NCI-H460 (cell line): ENCODE data around the gene MRPS5. TPM values are rescaled to one million over a fixed set of nuclear protein-coding genes. Genes with fewer than 3 reads are reported as not detected.

ENCODE experiments used
- DNase-seq: peaks from one replicate; pipeline ENCODE4 v3.0.0-alpha.2; 2016; ENCODE audit warnings: low read depth; ENCODE audit errors: extremely low read depth
- total RNA-seq: library from RNA; depleted of rRNA; stranded (reverse); fragments of >200 nt; shearing (Covaris generic); gene quantifications from 2 replicates; pipeline ENCODE4 v1.2.3, GENCODE V29; 2014

The MRPS5 gene
- total RNA-seq, 1 experiment from 2014 or later, result 119 TPM

DNA sequence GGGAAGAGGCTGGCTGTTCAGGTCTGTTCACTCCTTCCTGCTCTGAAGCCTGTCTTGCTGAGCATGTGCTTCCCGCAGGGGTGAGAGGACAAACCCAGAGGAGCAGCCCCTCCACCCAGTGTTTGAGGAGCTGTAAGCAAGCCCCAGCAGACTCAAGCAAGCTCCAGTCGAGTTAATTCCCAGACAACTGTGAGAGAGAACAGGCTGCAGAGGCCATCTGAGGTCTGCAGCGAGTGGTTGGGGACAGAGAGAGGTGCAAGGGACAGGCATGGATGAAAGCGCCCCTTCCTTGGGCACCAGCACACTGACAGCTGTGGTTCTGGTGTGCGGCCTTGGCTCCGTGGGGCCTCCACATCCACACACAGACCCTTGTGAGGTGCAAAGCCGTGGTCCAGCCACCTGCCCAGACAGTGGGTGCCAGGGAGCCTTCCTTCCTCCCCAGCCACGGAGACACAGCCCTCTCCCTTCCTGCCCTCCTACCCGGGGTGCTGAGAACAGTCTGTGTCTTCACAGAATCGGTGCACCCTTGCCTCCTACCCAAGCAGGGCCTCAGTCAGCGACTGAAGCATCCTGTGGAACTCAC is 59.9 kb downstream of the MRPS5 start:
- DNase-seq, result no peak

DNA sequence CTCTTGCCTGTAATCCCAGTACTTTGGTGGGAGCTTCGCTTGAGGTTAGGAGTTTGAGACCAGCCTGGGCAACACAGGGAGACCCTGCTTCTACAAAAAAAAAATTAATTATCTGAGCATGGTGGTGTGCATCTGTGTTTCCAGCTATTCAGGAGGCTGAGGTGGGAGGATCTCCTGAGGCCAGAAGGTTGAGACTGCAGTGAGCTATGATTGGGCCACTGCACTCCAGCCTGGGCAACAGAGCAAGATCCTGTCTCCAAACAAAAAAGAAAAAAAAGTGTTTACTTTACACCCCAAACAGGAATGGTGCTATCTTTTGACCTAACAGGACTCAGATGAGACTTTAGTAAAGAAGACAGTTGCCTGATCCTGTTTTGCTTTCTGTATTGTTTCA is 60.5 kb downstream of the MRPS5 start:
- no peak for DNase-seq

DNA sequence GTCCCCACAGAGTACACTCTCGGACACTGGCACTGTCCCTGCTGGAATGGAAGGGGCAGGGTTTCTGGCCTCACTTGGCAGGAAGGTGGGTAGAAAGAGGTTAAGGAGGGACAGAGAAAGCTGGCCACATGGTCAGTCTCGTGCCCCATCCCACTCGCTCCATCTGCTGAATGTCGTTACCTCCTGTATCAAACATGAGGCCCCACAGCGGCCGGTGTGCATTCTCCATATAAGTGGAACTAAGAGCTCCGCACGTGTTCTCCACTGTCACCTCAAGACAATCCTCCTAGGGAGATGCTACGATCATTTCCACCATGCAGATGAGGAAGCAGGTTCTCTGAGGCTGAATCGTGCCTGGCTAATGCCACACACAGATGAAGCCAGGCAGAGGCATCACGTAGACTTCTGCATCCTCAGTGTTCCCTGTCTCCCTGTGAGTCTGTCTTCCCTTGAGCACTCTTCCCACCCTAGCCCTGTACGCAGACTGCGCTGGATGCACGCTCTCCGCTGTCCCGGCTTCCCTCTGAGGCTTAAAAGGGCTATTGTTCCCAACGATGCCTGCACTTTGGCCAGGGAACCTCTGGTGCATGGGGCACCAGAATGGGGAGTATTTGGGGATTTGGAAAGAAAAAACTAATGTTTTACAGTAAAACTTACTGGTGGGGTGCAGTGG is 61.0 kb downstream of the MRPS5 start:
- no peak for DNase-seq

DNA sequence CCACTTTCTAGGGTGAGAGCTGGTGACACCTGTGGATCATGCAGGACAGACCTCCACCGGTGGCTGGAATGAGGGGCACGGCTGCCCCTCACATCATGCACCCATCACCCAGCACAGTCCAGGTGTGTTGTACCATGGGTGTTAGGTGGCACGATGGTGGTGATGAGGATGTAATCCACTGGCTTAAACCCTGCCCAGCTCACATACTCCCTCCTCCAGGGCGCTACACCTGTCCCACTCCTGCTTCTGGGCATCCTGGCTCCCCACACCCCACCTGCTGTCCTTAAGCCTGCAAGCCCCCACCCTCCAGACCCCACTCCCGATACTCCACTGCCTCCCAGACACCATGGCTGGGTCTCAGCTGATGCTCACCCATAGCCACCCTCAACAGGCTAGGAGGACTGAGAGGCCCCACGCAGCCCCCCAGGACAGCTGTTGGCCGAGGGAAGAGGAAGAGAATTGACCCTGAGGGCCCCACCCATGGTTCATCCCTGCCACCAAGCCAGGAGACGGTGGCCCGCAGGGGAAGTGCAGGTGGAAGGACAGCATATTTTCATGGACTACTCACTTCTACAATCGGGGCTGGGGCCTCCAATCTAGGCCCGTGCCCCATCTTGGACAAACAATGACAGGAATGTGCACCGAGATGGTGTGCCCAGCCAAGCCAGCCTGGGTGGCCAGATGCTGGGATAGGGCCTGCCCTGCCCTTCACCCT is 61.8 kb downstream of the MRPS5 start:
- DNase-seq, result no peak

DNA sequence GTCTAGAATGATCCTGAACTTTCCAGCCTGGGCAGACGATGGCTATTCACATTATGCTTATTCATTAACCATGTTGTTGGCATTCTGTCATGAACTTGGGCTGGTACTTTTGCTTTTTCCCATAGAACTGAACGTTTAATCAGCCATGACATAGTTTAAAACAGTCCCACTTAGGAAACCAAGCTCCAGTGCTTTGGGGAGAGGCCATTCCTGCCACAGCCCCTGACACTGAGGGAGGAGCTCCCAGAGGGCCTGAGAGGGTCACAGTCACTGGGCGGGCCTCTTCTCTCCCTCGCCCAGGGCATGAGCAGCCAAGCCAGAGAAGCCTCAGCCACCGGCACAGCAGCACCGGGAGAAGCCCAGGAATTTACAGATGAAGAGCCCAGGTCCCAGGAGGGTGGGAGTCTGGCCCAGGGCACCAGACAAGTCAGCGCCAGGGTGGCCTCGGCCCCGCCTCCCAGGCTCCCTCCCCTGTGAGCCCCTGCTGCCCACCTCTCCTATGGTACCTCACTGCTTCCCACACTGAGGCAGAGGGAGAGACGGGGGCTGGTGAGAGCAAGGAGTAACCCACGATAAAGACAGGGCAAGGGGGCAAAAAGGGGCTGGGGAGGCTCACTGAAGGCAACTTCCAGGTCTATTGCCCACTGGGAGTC is 62.5 kb downstream of the MRPS5 start:
- DNase-seq, result no peak

DNA sequence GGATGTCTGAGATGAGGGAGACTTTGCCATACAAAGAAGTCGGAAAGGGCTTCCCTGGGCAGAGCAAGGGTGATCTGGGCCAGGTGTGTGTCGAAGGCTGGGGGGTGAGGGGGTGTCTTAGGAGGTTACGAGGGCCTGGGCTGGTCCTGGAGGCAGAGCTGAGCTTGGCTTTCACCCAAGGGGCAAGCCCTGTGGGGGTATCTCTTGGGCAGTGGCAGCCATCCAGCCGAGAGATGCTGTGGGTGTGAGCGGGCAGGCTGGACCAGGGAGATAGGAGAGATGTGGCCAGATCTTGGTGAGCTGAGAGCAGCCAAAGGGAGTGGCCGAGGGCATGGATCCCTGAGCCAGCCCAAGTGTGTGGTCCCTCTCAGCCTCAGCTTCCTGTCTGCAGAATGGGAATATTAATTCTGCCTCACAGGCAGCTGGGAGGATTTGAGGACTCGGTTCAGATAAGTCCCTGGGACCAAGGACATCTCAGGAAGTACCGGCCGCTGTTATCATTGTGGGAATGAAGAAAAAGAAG is 63.1 kb downstream of the MRPS5 start:
- no peak for DNase-seq

DNA sequence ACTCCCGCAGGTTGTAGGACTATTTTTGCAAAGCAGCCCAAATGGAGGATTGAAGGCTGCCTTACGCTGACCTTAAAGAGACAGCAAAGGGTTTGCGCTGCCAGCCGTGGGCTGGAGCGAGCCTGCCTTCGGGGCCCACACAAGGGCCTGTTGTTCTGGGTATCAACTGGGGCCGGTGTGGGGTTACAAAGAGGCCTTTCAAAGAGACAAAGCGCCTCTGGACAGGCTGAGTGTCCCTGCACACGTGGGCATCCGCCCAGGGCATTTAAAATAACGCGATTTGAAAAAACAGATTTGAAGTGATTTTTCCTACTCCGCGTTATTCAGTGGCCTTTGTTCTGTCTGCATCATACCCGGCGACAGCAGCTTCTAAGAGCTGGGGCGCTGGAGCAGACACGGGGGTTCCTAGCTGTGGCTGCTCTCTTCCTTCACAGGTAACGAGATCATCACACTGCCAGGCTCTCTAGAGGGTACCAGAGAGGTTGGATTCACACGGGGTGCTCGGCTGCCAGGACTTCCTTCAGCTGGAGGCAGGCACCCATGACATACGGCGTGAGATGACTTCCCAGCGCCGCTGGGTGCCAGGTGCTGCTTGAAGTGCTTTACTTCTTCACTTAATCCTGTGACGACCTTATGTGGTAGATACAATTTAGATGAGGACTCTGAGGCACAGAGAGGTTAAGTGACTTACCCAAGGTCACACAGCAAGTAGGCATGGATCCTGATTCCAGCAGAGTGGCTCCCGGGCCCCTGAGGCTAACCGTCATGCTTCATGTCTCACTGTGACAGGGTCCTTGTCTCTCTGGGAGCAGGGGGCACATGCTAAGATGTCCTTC is 63.9 kb downstream of the MRPS5 start:
- DNase-seq, result no peak

DNA sequence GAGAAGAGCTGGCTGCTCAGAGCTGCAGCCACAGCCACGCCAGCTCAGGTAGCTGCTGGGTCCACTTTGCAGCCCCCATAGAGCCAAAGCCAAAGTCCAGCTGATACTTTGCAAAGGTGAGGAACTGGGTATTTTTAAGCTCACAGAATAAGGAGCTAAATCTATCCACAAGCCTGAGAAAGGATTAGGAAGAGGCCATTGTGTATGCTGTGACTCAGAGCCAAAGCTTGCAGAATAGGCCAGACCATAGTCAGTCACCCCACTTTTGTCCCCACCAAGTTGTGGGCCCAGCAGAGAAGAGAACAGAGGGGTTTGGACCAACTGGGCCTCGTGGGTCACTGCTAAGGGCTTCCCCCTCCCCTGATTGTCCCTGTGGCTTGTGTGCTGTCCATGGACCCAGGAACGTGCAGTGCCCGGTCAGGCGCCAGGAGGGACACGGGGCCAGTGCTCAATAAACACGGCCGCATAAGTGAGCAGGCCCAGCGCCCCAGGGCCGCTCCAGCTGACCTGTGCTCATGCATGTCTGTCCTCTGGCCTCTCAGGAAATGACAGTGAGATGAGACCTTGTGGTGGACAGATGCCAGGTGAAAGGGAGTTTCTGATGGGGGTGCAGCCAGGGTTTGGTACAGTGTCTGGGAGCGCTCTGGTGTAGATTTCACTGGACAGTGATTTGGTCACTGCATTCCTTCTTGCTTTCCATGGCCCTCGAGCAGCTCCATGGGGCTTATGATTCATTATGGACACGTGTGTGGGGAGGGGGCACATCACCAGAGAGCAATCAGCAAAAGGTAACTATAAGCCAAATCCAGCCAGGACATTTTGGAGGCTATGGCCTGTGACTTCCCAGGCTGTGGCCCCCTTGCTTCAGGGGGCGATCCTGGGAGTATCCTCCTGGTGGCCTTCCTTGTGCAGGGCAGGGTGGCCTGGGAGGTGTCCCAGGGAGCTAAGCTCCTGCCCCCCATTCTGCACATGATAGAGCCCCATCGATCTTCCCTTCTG is 64.8 kb downstream of the MRPS5 start:
- DNase-seq, result no peak

DNA sequence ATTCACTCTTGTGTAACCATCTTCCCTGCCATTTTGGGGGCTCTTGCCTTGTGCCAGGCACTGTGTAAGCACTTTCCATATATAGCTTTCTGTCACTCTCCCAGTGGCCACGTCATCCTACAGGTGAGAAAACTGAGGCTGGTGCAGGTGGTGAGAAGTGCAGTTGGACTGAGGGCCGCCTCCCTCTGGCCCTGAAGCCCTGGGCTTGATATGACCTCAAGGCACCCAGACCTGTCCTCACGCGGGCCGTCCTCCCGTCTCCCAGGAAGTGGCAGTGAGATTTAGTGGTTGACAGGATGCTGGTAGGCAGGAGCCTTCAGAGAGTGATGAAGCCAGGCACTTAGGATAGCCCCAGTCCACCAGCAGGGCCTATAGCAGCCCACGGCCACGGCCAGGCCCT is 65.6 kb downstream of the MRPS5 start:
- DNase-seq, result no peak

DNA sequence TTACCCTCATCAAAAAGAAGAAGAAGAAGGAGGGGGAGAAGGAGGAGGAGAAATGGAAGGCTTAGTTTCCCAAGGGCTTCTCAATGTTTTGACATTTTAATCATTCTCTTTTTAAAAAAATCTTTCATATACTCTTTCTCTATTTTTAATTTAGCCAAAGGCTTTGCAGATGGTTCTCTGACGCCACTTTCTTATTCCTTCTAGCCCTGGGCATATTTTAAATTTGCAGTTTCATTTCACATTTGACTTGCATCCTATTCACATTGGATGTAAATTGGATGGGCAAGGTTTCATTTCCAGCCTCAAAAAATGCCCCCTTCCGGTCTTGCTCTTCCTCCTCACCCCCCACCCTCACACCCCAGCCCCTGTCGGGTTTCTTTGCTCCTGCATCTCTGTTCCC is 66.3 kb downstream of the MRPS5 start:
- no peak for DNase-seq

DNA sequence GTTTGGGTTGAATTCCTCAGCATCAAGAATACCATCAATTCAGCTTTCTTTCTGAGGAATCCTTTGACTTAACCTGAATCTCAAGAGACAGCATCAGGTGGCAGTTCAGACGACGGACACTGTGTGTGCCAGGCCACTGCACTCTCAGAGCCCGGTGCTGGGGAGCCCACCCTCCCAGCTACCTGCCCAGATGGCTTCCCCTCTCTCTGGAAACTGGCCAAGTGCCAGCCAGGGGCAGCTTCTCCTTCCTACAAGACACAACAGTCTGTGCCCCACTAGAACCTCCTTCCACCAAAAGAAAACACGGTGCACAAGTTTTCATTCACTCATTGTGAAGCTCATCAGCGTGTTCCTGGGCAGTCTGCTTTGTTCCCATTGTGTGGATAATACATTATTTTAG is 67.6 kb downstream of the MRPS5 start:
- no peak for DNase-seq

DNA sequence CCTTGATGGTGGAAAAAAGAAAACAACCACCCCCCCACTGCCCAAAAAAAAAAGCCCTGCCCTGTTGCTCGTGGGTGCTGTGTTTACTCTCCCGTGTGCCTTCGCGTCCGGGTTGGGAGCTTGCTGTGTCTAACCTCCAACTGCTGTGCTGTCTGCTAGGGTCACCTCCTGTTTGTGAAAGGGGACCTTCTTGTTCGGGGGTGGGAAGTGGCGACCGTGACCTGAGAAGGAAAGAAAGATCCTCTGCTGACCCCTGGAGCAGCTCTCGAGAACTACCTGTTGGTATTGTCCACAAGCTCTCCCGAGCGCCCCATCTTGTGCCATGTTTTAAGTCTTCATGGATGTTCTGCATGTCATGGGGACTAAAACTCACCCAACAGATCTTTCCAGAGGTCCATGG is 68.1 kb downstream of the MRPS5 start:
- no peak for DNase-seq

DNA sequence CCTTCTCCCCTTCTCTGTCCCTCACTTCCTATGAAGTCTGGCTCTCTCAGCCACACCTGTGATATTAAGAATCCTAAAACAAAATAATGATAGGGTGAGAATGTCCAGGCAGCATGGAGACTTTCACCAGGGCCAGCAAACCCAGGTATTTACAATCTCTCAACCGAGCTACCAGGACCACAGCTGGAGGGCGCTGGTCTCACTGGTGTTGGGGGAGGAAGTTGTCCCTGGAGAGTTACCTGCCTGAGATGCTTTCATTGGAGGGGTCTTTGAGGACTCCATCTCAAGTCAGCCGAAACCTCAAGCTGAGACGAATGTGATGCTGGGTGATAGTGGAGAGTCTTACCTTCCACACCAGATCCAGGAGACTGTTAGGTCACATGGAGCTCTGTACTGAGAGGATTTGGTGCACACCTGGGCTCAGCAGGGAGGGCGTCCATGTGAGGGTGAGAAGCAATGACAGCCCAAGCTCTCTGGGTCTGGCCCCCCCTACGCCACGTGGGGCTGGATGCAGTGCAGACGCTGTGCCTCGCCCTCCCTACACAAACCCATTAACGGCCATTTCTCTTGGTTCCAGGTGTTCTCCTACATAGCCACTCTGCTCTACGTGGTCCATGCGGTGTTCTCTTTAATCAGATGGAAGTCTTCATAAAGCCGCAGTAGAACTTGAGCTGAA is 68.7 kb downstream of the MRPS5 start:
- DNase-seq, result no peak

DNA sequence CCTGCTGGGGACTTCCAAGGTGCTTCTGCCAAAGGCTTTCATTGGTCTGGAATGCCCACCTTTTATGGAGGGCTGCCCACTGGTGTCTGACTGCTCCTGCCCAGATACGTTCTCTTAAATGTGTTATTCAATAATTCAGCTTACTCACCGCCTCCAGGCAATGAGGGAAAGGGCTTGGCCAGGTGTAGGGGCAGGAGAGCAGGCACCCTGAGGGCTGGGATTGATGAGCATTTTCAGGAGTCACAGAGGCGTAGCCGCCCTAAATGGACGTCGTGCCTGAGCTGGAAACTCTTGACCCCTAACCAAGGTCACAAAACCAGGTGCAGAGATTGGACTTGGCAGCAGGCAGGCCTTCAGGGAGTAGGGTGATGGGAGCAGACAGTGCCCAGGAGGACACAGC is 69.3 kb downstream of the MRPS5 start:
- DNase-seq, result no peak

DNA sequence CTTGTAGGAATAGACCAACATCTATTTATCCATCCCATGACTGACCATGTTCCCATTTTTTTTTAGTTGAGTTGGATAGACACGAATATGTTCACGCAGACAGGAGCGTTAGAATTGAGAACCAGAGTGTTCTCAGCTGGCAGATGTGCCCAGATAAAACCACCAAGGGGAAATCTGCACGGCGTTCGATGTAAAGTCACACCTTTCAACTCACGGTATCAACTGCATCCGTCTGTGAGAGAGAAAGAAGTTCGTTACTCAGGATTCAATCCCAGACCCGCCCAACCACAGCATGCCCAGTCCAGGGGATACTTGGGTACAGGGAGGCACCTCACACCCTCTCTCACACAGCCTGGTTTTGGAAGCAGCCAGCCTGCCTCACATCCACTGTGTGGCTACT is 70.0 kb downstream of the MRPS5 start:
- no peak for DNase-seq

DNA sequence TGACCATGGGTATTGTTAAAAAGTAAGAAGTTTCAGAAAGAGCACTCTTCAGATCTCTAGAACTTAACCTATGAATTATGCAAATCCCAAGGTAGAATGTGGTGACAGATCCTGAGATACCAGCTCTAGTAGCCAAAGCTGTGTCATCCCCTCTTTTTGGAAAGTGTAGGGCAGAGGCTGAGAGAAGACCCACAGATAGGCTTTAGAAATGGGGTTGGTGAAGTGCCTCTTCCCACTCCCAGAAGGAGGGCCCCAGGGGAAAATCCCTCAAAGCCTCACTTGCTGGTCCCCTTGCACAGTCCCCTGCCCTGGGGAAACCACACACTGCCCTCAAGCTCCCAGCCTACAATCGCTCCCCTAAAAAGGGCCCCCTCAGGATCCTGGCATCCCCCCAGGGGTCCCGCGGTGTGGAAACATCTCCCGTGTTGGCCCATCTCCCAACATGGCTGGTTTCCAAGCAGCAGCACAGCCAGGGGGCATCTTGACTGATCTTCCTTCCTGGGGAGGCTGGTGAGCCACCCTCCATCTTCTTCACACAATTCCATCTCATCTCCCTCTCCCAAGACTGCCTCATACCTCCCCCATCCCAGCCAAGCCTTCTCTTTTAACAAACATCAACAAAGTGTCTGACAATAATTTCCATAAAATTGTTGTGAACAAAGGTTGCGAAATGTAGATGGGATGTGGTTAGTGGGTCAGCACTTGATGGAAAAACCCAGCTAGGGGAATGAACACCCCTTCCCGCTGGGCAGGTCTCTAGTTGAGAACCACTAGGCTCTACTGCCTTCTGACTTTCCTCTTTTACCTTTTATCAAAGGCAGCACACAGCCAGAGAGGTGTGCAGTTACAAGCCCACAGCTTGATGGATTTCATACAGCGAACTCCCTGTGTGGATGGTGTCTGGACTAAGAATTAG is 71.0 kb downstream of the MRPS5 start:
- no peak for DNase-seq

DNA sequence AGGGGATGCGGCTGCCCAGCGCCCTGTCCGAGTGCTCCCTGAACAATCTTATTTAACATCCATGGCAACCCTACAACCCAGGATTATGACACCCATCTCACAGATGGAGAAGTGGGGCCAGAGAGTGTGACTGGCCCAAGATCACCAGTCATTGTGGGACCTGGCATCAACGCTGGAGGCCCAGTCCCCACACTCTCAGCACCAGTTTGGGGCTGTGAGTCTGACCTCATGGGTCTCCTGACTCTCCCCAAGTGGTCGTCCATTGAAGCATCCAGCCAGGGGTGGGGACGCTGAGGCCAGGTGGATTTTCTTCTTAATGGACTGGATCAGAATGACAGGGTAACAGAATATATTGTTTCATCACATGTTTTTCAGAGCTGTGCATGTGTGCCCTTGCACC is 71.6 kb downstream of the MRPS5 start:
- DNase-seq, result no peak

DNA sequence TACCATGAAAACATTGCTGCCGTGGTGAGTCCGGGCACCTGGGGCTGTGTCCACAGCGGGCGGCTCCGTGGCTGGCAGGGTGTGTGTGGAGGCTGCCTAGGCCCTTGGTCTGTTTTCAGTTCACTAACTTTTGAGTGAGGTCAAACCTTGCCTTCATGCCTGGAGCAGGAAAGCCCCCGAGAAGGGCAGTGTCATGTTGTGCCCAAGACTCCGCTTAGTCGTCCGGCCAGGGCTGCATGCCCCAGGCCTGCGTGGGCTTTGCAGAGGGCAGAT is 72.0 kb downstream of the MRPS5 start:
- DNase-seq, result no peak
